K562 (cell line): ENCODE measurements around the gene ZSCAN25. TPM values are rescaled to one million over a fixed set of nuclear protein-coding genes. Genes with fewer than 3 reads are reported as not detected.

Experiments used
- ATAC-seq: fragments of 200-7000 bp; cut with Tn5 transposase; 3 replicates; pipeline ENCODE4 v1.9.1; 2020; ENCODE audit warnings: moderate library complexity
- BruUV-seq: library from RNA; stranded (reverse); fragments of 400-500 nt; replicated peaks from 2 replicates; lab custom pipeline; 2021; lab: Mats Ljungman, UMichigan
- CTCF ChIA-PET: fragments of 300-600 bp; formaldehyde crosslinking; extraction: SDS; loops from one replicate; lab custom pipeline; 2021; ENCODE audit warnings: low intra/inter-chr PET ratio; lab: Yijun Ruan, JAX
- POLR2A ChIA-PET: fragments of 300-600, 350-650 bp; sonication (Branson Sonifier 250); formaldehyde crosslinking; extraction: SDS; loops from one replicate; lab custom pipeline; 2021; ENCODE audit warnings: antibody characterized with exemption, inconsistent platforms; lab: Yijun Ruan, JAX
- DNase-seq, 4 experiments: peaks; one replicate each; pipeline versions ENCODE4 v3.0.0 to v3.0.0-alpha.2; 2011 to 2018; ENCODE audit warnings: low spot score in 3 of 4, mixed read lengths in 3 of 4; ENCODE audit errors: extremely low read depth in 1 of 4
- FAIRE-seq: peaks from 2 replicates; lab custom pipeline; 2011; peaks lifted over from hg19 to GRCh38; lab: Jason Lieb, UNC
- H2AFZ ChIP-seq: 2 replicates; pipeline ENCODE4 v1.6.0; 2011; ENCODE audit warnings: low read depth, low read length, control low read depth, inconsistent platforms
- H3K27ac ChIP-seq: fragments of 200-600 bp; 3 replicates; pipeline ENCODE4 v1.8.0; 2011; ENCODE audit warnings: low read depth, mild to moderate bottlenecking, control low read depth, inconsistent platforms, low read length, moderate library complexity, mixed read lengths; ENCODE audit errors: extremely low read depth
- H3K27me3 ChIP-seq, 2 experiments: fragments of 300-600 bp in 1 of 2; 2 replicates in 1 of 2; 3 replicates in 1 of 2; pipeline versions ENCODE4 v1.6.0 to v1.8.0; 2011; ENCODE audit warnings: inconsistent platforms in 2 of 2, low read length in 2 of 2, mild to moderate bottlenecking in 1 of 2, mixed read lengths in 1 of 2, moderate library complexity in 1 of 2; ENCODE audit not compliant: control insufficient read depth in 2 of 2, insufficient read depth in 2 of 2
- H3K36me3 ChIP-seq: fragments of 300-600 bp; 3 replicates; pipeline ENCODE4 v1.8.0; 2011; ENCODE audit warnings: mild to moderate bottlenecking, low read length, inconsistent platforms; ENCODE audit not compliant: control insufficient read depth, insufficient read depth
- H3K4me1 ChIP-seq, 2 experiments: fragments of 200-600 bp in 1 of 2; replicated peaks in 1 of 2; 2 replicates in 1 of 2; 3 replicates in 1 of 2; pipeline versions ENCODE4 v1.5.1 to v1.8.0; 2011; ENCODE audit warnings: inconsistent platforms in 2 of 2, low read length in 2 of 2, mild to moderate bottlenecking in 1 of 2, mixed read lengths in 1 of 2, moderate library complexity in 1 of 2; ENCODE audit not compliant: control insufficient read depth in 2 of 2, insufficient read depth in 2 of 2
- H3K4me2 ChIP-seq: 2 replicates; pipeline ENCODE4 v1.6.1; 2011; ENCODE audit warnings: low read length, control low read depth, inconsistent platforms, mixed read lengths; ENCODE audit not compliant: insufficient read depth
- H3K4me3 ChIP-seq: fragments of 200-600 bp; sonication (generic), shearing (Covaris generic); 2 replicates; pipeline ENCODE4 v1.5.1; 2016; ENCODE audit warnings: control low read depth, inconsistent platforms
- H3K79me2 ChIP-seq: fragments of 200-600 bp; 3 replicates; pipeline ENCODE4 v1.8.0; 2011; ENCODE audit warnings: low read length, inconsistent platforms; ENCODE audit not compliant: control insufficient read depth, insufficient read depth
- H3K9ac ChIP-seq, 2 experiments: 2 replicates each; pipeline versions ENCODE4 v1.6.0 to v1.6.1; 2011; ENCODE audit warnings: low read depth in 2 of 2, low read length in 2 of 2, control low read depth in 1 of 2, inconsistent platforms in 1 of 2, mild to moderate bottlenecking in 1 of 2, mixed read lengths in 1 of 2; ENCODE audit not compliant: insufficient read depth in 1 of 2
- H3K9me1 ChIP-seq: one replicate; pipeline ENCODE4 v1.6.0; 2011; ENCODE audit warnings: inconsistent platforms, mild to moderate bottlenecking, low read length, moderate library complexity; ENCODE audit not compliant: control insufficient read depth, insufficient read depth
- H3K9me3 ChIP-seq: replicated peaks from 2 replicates; pipeline ENCODE4 v1.5.1; 2011; ENCODE audit warnings: low read depth, low read length, inconsistent platforms; ENCODE audit not compliant: control insufficient read depth, insufficient read depth
- H4K20me1 ChIP-seq: replicated peaks from 2 replicates; pipeline ENCODE4 v1.6.1; 2011; ENCODE audit warnings: low read length, inconsistent platforms, mixed read lengths; ENCODE audit not compliant: control insufficient read depth, insufficient read depth
- BCLAF1 ChIP-seq, 2 experiments: fragments of 450-650 bp in 1 of 2; IDR thresholded peaks; 2 replicates each; pipeline ENCODE4 v1.6.1; 2011 to 2017; ENCODE audit warnings: low read depth in 2 of 2, antibody characterized with exemption in 1 of 2, borderline replicate concordance in 1 of 2, low read length in 1 of 2, mild to moderate bottlenecking in 1 of 2, mixed read lengths in 1 of 2; ENCODE audit not compliant: control insufficient read depth in 1 of 2
- CBX3 ChIP-seq, 2 experiments: IDR thresholded peaks; 1 replicate in 1 of 2; 2 replicates in 1 of 2; pipeline ENCODE4 v1.6.1; 2012; ENCODE audit warnings: inconsistent platforms in 2 of 2, low read length in 2 of 2, borderline replicate concordance in 1 of 2, control low read depth in 1 of 2
- ETS1 ChIP-seq: conservative IDR thresholded peaks from 2 replicates; pipeline ENCODE4 v1.6.1; 2011; ENCODE audit warnings: low read depth, mild to moderate bottlenecking, low read length; ENCODE audit not compliant: control insufficient read depth
- FOSL1 ChIP-seq: fragments of 200-800 bp; sonication (Bioruptor generic); conservative IDR thresholded peaks from 2 replicates; pipeline ENCODE4 v1.6.1; 2016; ENCODE audit warnings: missing genetic modification characterization, missing compliant biosample characterization
- GATAD2B ChIP-seq: fragments of 450-650 bp; IDR thresholded peaks from 2 replicates; pipeline ENCODE4 v1.6.1; 2017; ENCODE audit warnings: mild to moderate bottlenecking, borderline replicate concordance
- HIVEP1 ChIP-seq: fragments of 250-450 bp; sonication (Bioruptor Pico); IDR thresholded peaks from 2 replicates; pipeline ENCODE4 v1.4.0; 2020; ENCODE audit warnings: mild to moderate bottlenecking
- POLR2A ChIP-seq: fragments of 450-650 bp; conservative IDR thresholded peaks from 2 replicates; pipeline ENCODE4 v1.6.1; 2016
- WHSC1 ChIP-seq: IDR thresholded peaks from one replicate; pipeline ENCODE4 v1.6.1; 2012; ENCODE audit warnings: low read length, control low read depth, inconsistent platforms
- XRCC5 ChIP-seq: fragments of 200-400 bp; formaldehyde crosslinking; IDR thresholded peaks from 2 replicates; pipeline ENCODE4 v1.6.1; 2017; ENCODE audit warnings: low read depth, mild to moderate bottlenecking, low read length
- WGBS: fragments of 100-300 bp; shearing (Covaris generic); methylation state at CpG from one replicate; pipeline ENCODE4 v1.1.6; 2016; ENCODE audit warnings: low coverage, mixed read lengths; ENCODE audit not compliant: insufficient coverage; ENCODE audit errors: missing lambda C conversion rate; 5-methylcytosine and 5-hydroxymethylcytosine counted together
- in situ Hi-C: fragments of 300-500 bp; cut with MboI; formaldehyde crosslinking; loops from 4 replicates; pipeline ENCODE4 v1.15.0; 2018; ENCODE audit warnings: inconsistent platforms, mixed read lengths
- intact Hi-C: fragments of 100-400 bp; cut with micrococcal nuclease; formaldehyde crosslinking; loops from 2 replicates; pipeline ENCODE4 v1.14.2; 2022
- polyA plus RNA-seq, 8 experiments: library from polyadenylated mRNA; depleted of rRNA in 4 of 8; stranded (reverse) in 5 of 8; unstranded in 3 of 8; fragments of >200 nt; fragmentation: Nextera tagmentation in 2 of 8; fragmentation: Illumina TruSeq in 1 of 8; extraction: Ambion mirVana in 2 of 8; extraction: Trizol in 1 of 8; gene quantifications; 2 replicates each; pipeline versions ENCODE4 v1.2.1 to v1.2.3, GENCODE V29; 2011 to 2014; ENCODE audit warnings: inconsistent platforms in 1 of 8, missing spikeins in 1 of 8
- total RNA-seq, 7 experiments: library from RNA; depleted of rRNA in 6 of 7; stranded (reverse); fragments of >200 nt in 6 of 7; fragmentation: Illumina TruSeq in 2 of 7; extraction: Trizol in 2 of 7; gene quantifications; 2 replicates each; pipeline versions ENCODE4 v1.2.1 to v1.2.3, GENCODE V29; 2011 to 2021; ENCODE audit warnings: low replicate concordance in 1 of 7

Gene ZSCAN25
- total and polyA plus RNA-seq, 9 of the 15 experiments (the other 6 are each of a cell fraction or from before 2014, with no cell fraction given), result 0.94 to 18.4 (median 12.8) TPM

GRCh38 chr7:99627513-99627912 is 10.8 kb downstream of the ZSCAN25 start (continued):
- TF ChIP-seq BCLAF1 (IDR thresholded peaks at IDR 0.05; ENCODE audit: borderline replicate concordance in 1 of 2, control insufficient read depth in 1 of 2, low read depth in 2 of 2, low read length in 1 of 2) (no peak), WHSC1 (no peak), FOSL1 (no peak)

GRCh38 chr7:99628471-99629465 is 12.0 kb downstream of the ZSCAN25 start:
- Histone ChIP-seq H3K36me3 (peaks cover 87% of the 10 kb centered on the region), H3K9me3 (no peaks in the 10 kb centered on the region), H3K4me1 (peaks cover 0 to 8% of the 10 kb centered on the region in 2 experiments; a peak in 4 of 5 replicates), H4K20me1 (peaks cover 6% of the 10 kb centered on the region; the same call in 1 of the 2 replicates), H3K4me3 (no peak overlapping the region), H3K4me2 (no peak overlapping the region), H2AFZ (no peak overlapping the region), H3K27me3 (no peaks in the 10 kb centered on the region), H3K79me2 (no peaks in the 10 kb centered on the region), H3K9ac (no peak overlapping the region), H3K9me1 (no peaks in the 10 kb centered on the region), H3K27ac (no peak overlapping the region)
- 77% methylated on average over 14 of the region's 14 CpGs for WGBS
- ChIA-PET CTCF (no interaction called here), POLR2A (interaction anchor here (0.6 to 4.3 kb wide), 4 partner anchors 11 to 615 kb away, joined by 3 to 29 read pairs (median 3); partner anchors contain the start of gene ZSCAN25)
- no TSS peak for BruUV-seq
- TF ChIP-seq ETS1 (no peak), POLR2A (no peak), HIVEP1 (CRISPR knock-in tag) (no peak), GATAD2B (no peak), CBX3 (IDR thresholded peaks at IDR 0.05; ENCODE audit: borderline replicate concordance in 1 of 2, low read length in 2 of 2) (no peak), XRCC5 (no peak)
- no peak for FAIRE-seq
- DNase-seq, result no peak
- no peak for ATAC-seq
- intact Hi-C loops (no loop called here), in situ Hi-C loops (no loop called here)
